Progenitor cell of endocrine pancreas (in vitro differentiated cells): Measurements from ENCODE around the gene ZNF454. TPM values are rescaled to one million over a fixed set of nuclear protein-coding genes. Genes with fewer than 3 reads are reported as not detected.

Experiments
- DNase-seq: peaks from one replicate; pipeline ENCODE4 v3.0.0; 2021; ENCODE audit warnings: low spot score; ENCODE audit not compliant: unreplicated experiment
- H3K27ac Mint-ChIP-seq: 2 replicates; pipeline ENCODE4 v1.8.0; 2021; ENCODE audit warnings: mild to moderate bottlenecking, moderate library complexity, mixed read lengths
- H3K27me3 Mint-ChIP-seq: 2 replicates; pipeline ENCODE4 v1.8.0; 2021; ENCODE audit warnings: mixed read lengths
- H3K36me3 Mint-ChIP-seq: 2 replicates; pipeline ENCODE4 v1.8.0; 2022; ENCODE audit warnings: mixed read lengths; ENCODE audit not compliant: insufficient read depth
- H3K4me1 Mint-ChIP-seq: 2 replicates; pipeline ENCODE4 v1.8.0; 2021; ENCODE audit warnings: low read depth, mixed read lengths
- H3K4me3 Mint-ChIP-seq: 2 replicates; pipeline ENCODE4 v1.8.0; 2021; ENCODE audit warnings: low read depth, mild to moderate bottlenecking, moderate library complexity, mixed read lengths
- H3K9me3 Mint-ChIP-seq: 2 replicates; pipeline ENCODE4 v1.8.0; 2021; ENCODE audit warnings: low read depth, mixed read lengths
- total RNA-seq: library from RNA; stranded (reverse); gene quantifications from 2 replicates; pipeline ENCODE4 v1.2.1, GENCODE V29; 2021
- TF ChIP-seq, protein P1 (sequence below): fragments of 200-600 bp; sonication (generic); IDR thresholded peaks from one replicate; pipeline ENCODE4 v1.5.0; 2021; ENCODE audit warnings: antibody characterized with exemption, mild to moderate bottlenecking; ENCODE audit not compliant: unreplicated experiment

Gene ZNF454
- total RNA-seq, 1 donor from 2014 or later: 0.62 TPM

DNA sequence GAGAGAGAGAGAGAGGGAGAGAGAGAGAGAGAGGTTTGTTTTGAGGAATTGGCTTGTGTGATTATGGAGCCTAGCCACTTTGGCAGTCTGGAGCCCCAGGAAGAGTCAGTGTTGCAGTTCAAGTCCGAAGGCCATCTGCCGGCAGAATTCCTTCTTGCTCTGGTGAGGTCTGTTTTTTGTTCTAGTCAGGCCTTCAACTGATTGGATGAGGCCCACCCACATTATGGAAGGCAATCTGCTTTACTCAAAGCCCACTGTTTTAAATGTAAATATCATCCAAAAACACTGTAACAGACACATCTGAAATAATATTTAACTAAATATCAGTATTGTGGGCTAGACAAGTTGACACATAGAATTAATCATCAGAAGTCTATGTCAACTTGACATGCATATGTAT is 65.6 kb downstream of the ZNF454 start:
- Mint-ChIP-seq H3K9me3 (peaks cover 52% of the 10 kb centered on the region), H3K36me3 (no peaks in the 10 kb centered on the region), H3K4me3 (no peak overlapping the region)

DNA sequence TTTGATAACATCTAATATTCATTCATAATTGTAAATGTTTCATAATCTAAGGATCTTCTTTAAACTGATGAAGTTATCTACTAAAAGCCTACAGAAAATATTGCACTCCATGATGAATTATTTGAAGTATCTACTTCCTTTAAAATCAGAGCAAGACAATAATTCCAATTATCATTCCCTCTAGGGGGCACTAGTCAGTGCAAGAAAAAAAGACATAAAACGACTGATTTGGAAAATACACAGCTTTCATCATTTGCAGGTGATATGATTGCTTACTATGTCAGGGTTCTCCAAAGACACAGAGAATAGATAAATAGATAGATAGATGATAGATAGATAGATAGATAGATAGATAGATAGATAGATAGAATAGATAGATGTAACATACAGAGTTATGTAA is 67.7 kb downstream of the ZNF454 start:
- Mint-ChIP-seq H3K4me3 (no peak overlapping the region), H3K27ac (no peak overlapping the region), H3K4me1 (no peaks in the 10 kb centered on the region), H3K27me3 (no peaks in the 10 kb centered on the region), H3K36me3 (no peaks in the 10 kb centered on the region), H3K9me3 (peaks cover 44% of the 10 kb centered on the region)
- TF ChIP-seq, protein P1, sequence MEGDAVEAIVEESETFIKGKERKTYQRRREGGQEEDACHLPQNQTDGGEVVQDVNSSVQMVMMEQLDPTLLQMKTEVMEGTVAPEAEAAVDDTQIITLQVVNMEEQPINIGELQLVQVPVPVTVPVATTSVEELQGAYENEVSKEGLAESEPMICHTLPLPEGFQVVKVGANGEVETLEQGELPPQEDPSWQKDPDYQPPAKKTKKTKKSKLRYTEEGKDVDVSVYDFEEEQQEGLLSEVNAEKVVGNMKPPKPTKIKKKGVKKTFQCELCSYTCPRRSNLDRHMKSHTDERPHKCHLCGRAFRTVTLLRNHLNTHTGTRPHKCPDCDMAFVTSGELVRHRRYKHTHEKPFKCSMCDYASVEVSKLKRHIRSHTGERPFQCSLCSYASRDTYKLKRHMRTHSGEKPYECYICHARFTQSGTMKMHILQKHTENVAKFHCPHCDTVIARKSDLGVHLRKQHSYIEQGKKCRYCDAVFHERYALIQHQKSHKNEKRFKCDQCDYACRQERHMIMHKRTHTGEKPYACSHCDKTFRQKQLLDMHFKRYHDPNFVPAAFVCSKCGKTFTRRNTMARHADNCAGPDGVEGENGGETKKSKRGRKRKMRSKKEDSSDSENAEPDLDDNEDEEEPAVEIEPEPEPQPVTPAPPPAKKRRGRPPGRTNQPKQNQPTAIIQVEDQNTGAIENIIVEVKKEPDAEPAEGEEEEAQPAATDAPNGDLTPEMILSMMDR: no peak
- no peak for DNase-seq

More for the DNA sequence above, 65.6 kb downstream of the ZNF454 start:
- DNase-seq: no peak
- Mint-ChIP-seq H3K4me1 (no peaks in the 10 kb centered on the region), H3K27ac (no peak overlapping the region), H3K27me3 (no peaks in the 10 kb centered on the region)
- TF ChIP-seq, protein P1: no peak

Other genes with a start within 250 kb of the ZNF454 start
- gene ZNF354A, start 210.5 kb upstream of the ZNF454 start, total RNA-seq: 18.4 and 20.3 TPM in 2 replicates
- 27.2 and 30.9 TPM in 2 replicates for gene ZNF354B, start 81.2 kb upstream of the ZNF454 start, total RNA-seq
- gene ZFP2, start 45.3 kb upstream of the ZNF454 start, total RNA-seq: 4.3 and 4.9 TPM in 2 replicates
- gene GRM6, start 54.1 kb downstream of the ZNF454 start, total RNA-seq: not detected in 2 replicates
- gene ZNF879, start 82.6 kb downstream of the ZNF454 start, total RNA-seq: 7.9 and 10.3 TPM in 2 replicates
- 8.1 and 8.5 TPM in 2 replicates for gene ZNF354C, start 119.2 kb downstream of the ZNF454 start, total RNA-seq